ENCODE data around the gene EFCAB12.

GRCh38 chr3:129435367-129435766 lies 6.9 kb upstream of the EFCAB12 start:
- TF ChIP-seq CTCF (conservative IDR thresholded peaks at IDR 0.05; ENCODE audit: low read length) (peak; percentile 55), EZH2phosphoT487 (IDR thresholded peaks at IDR 0.05; ENCODE audit: borderline replicate concordance, low read depth, low read length) (no peak)
